HEK293T (cell line): Measurements from ENCODE around the gene VENTX.

Source experiments
- FOXA1 ChIP-seq: fragments of 450-650 bp; IDR thresholded peaks from 2 replicates; pipeline ENCODE4 v1.6.1; 2016; ENCODE audit warnings: mild to moderate bottlenecking
- FOXM1 ChIP-seq: fragments of 450-650 bp; IDR thresholded peaks from 2 replicates; pipeline ENCODE4 v1.6.1; 2017; ENCODE audit warnings: mild to moderate bottlenecking, borderline replicate concordance

DNA sequence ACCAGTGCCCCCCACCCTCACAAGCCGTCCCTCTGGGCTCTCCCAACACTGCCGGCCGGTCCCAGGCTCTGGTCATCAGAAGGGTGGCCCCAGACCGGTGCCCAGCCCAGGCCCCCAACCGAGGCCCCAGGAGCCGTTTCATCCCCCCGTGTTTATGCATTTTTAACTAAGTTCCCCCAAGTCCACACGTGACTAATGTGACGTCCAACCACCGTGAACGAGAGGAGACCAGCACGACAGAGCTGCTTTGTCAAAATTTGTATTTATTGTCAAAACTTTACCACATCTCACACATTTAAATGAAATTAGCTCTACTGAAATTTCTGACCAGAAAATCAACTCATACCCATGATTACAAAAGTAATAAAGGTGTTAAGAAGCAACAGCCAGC is 8.6 kb downstream of the VENTX start:
- TF ChIP-seq FOXA1 (no peak), FOXM1 (no peak)
